Activated T-helper 1 cell treated with anti-CD3 and anti-CD28 coated beads, Interleukin-12 subunit alpha, Interleukin-12 subunit beta, Interleukin-2, Interleukin-4 antibody, amounts not matched to agents 30 ng/mL and 10 ng/mL and 1 ng/mL, durations not matched to agents 14 hours and 24 hours and 36 hours (primary cell): ENCODE results near the gene SLC2A14. TPM values are rescaled to one million over a fixed set of nuclear protein-coding genes. Genes with fewer than 3 reads are reported as not detected.
"Not testable (repeated sequence)": the region's sequence is repeated elsewhere in the genome, so short reads cannot be mapped to it uniquely, and the experiment has no call there.

Experiments used
- DNase-seq: peaks from one replicate; pipeline ENCODE4 v3.0.0; 2021; ENCODE audit warnings: low spot score
- H3K27ac Mint-ChIP-seq: one replicate; pipeline ENCODE4 v1.8.0; 2021; ENCODE audit warnings: mild to moderate bottlenecking, mixed read lengths
- H3K27me3 Mint-ChIP-seq: one replicate; pipeline ENCODE4 v1.8.0; 2022; ENCODE audit warnings: mild to moderate bottlenecking, moderate library complexity, mixed read lengths; ENCODE audit not compliant: insufficient read depth
- H3K36me3 Mint-ChIP-seq: one replicate; pipeline ENCODE4 v1.8.0; 2021; ENCODE audit warnings: low read depth, mixed read lengths
- H3K4me1 Mint-ChIP-seq: one replicate; pipeline ENCODE4 v1.8.0; 2021; ENCODE audit warnings: low read depth, mixed read lengths
- H3K4me3 Mint-ChIP-seq: one replicate; pipeline ENCODE4 v1.8.0; 2021; ENCODE audit warnings: mild to moderate bottlenecking, moderate library complexity, mixed read lengths
- H3K9me3 Mint-ChIP-seq: one replicate; pipeline ENCODE4 v1.8.0; 2021; ENCODE audit warnings: mixed read lengths
- intact Hi-C: fragments of 100-400 bp; cut with micrococcal nuclease; formaldehyde crosslinking; loops from one replicate; pipeline ENCODE4 v1.15.1; 2024
- total RNA-seq: library from RNA; stranded (reverse); gene quantifications from 2 replicates; pipeline ENCODE4 v1.2.3, GENCODE V29; 2022

The SLC2A14 gene
- total RNA-seq, 1 donor from 2014 or later = 0.10 TPM

DNA sequence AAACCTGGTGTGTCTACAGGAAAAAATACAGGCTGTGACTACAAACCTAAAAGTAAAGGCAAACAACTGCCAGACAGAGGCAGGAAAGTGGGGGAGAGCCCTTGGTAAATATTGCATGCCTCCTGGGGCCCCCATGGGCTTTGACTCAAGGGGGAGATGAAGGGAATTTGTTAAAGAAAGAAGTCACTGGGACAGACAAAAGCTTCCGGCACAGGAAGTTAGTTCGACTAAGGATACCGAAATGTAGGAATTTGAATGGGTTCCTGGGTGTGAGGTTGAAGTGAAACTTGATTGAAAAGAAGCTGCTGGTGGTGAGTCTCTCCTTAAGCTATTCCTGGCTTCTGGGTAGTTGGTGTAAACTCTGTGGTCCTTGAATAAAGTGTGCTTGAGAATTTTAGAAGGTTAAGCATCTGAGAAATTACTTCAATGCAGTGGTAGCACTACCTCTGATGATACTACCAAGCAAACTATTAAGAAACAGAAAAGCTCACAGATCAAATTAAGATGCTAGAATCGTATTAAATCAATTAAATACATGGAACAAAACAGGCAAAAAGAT lies 73.9 kb downstream of the SLC2A14 start:
- H3K27ac Mint-ChIP-seq, H3K4me1 Mint-ChIP-seq, DNase-seq, H3K27me3 Mint-ChIP-seq, H3K4me3 Mint-ChIP-seq, H3K36me3 Mint-ChIP-seq, H3K9me3 Mint-ChIP-seq, intact Hi-C loops: not testable (repeated sequence)

DNA sequence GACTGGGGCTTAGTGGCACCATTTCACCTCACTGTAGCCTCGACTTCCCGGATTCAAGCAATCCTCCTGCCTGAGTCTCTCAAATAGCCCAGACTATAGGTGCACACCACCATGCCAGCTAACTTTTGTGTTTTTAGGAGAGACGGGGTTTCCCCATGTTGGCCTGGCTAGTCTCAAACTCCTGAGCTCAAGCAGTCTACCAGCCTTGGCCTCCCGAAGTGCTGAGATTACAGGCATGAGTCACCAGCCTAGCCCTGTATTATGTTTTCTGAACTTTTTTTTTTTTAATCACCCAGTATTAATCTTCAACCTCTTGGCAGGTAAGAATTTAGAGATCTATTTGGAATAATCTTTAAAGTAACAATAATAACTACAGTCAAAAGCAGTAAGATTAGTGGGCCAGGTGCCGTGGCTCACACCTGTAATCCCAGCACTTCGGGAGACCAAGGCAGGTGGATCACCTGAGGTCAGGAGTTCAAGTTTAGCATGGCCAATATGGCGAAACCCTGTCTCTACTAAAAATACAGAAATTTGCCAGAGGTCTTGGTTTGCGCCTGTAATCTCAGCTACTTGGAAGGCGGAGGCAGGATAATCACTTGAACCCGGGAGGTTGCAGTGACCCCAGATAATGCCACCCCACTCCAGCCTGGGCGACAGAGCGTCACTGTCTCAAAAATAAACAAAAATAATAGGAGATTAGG lies 74.9 kb downstream of the SLC2A14 start:
- peaks cover 7% of the 10 kb centered on the region for H3K27me3 Mint-ChIP-seq
- no peak for DNase-seq
- no peak overlapping the region for H3K27ac Mint-ChIP-seq
- no peaks in the 10 kb centered on the region for H3K9me3 Mint-ChIP-seq
- no peak overlapping the region for H3K4me3 Mint-ChIP-seq
- no peaks in the 10 kb centered on the region for H3K36me3 Mint-ChIP-seq
- no peaks in the 10 kb centered on the region for H3K4me1 Mint-ChIP-seq
- intact Hi-C loops = no loop called here

DNA sequence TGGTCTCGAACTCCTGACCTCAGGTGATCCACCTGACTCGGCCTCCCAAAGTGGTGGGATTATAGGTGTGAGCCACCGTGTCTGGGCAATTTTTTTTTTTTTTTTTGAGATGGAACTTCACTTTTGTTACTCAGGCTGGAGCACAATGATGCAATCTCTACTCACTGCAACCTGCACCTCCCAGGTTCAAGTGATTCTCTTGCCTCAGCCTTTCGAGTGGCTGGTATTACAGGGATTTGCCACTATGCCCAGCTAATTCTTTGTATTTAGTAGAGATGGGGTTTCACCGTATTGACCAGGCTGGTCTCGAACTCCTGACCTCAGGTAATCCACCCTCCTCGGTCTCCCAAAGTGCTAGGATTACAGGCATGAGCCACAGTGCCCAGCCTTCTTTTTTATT lies 75.4 kb downstream of the SLC2A14 start:
- H3K27ac Mint-ChIP-seq, intact Hi-C loops, H3K36me3 Mint-ChIP-seq, H3K27me3 Mint-ChIP-seq, H3K4me3 Mint-ChIP-seq, DNase-seq, H3K4me1 Mint-ChIP-seq, H3K9me3 Mint-ChIP-seq: not testable (repeated sequence)

DNA sequence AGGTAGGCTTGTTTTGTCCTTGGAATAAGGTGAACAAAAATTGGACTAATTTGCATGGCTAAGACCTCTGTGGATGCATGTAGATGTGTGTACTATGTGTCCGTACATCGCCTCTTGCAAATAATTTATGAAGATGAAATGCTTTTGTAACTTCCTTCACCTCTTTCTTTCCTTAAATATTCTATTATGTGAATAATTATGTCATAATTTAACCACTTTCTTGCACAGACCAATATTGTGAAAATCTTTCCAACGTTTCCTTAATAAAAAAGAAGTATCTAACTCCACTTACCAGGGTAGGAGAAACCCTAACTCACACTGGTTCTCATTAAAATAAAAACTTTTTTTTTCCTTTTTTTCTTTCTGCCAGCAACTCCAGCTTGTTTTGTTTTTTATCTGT lies 79.5 kb downstream of the SLC2A14 start:
- H3K4me3 Mint-ChIP-seq = no peak overlapping the region
- H3K4me1 Mint-ChIP-seq = no peaks in the 10 kb centered on the region
- no peak for DNase-seq
- H3K36me3 Mint-ChIP-seq = no peaks in the 10 kb centered on the region
- peaks cover 4% of the 10 kb centered on the region for H3K27me3 Mint-ChIP-seq
- H3K27ac Mint-ChIP-seq = no peak overlapping the region
- H3K9me3 Mint-ChIP-seq = no peaks in the 10 kb centered on the region
- intact Hi-C loops = no loop called here

DNA sequence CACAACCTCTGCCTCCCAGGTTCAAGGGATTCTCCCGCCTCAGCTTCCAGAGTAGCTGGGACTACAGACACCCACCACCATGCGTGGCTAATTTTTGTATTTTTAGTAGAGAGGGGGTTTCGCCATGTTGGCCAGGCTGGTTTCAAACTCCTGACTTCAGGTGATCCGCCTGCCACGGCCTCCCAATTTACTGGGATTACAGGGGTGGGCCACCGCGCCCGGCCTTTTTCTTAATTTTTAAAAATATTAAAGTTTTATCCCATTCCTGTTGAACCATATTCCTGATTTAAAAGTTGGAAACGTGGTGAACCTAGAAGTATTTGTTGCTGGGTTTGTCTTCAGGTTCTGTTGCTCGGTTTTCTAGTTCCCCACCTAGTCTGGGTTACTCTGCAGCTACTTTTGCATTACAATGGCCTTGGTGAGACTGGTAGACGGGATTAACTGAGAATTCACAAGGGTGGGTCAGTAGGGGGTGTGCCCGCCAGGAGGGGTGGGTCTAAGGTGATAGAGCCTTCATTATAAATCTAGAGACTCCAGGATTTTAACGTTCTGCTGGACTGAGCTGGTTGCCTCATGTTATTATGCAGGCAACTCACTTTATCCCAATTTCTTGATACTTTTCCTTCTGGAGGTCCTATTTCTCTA lies 83.7 kb downstream of the SLC2A14 start, which contains the start of gene NANOG:
NANOG (plus strand) TSS at position 519 of the 645 bp plus-strand sequence. CDS start 213 bp downstream, outside the sequence.
- H3K9me3 Mint-ChIP-seq, H3K4me1 Mint-ChIP-seq, H3K27ac Mint-ChIP-seq, DNase-seq, H3K36me3 Mint-ChIP-seq, H3K27me3 Mint-ChIP-seq, intact Hi-C loops, H3K4me3 Mint-ChIP-seq: not testable (repeated sequence)

DNA sequence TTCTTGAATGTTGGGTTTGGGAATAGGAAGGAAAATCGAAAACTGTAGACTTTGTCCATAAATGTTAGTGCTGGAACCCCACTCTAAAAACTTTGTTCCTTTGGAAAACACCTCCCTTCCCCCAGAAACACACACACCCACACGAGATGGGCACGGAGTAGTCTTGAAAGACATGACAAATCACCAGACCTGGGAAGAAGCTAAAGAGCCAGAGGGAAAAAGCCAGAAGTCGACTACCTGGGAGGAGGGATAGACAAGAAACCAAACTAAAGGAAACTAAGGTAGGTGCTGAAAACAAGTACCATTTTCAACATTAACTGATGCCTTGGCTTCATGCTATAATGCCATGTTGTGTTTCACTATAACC lies 84.4 kb downstream of the SLC2A14 start:
- Mint-ChIP-seq H3K27me3 (peaks cover 7% of the 10 kb centered on the region), H3K4me1 (no peaks in the 10 kb centered on the region), H3K36me3 (no peaks in the 10 kb centered on the region), H3K4me3 (no peak overlapping the region), H3K27ac (no peak overlapping the region), H3K9me3 (no peaks in the 10 kb centered on the region)
- intact Hi-C loops = no loop called here
- DNase-seq = no peak

DNA sequence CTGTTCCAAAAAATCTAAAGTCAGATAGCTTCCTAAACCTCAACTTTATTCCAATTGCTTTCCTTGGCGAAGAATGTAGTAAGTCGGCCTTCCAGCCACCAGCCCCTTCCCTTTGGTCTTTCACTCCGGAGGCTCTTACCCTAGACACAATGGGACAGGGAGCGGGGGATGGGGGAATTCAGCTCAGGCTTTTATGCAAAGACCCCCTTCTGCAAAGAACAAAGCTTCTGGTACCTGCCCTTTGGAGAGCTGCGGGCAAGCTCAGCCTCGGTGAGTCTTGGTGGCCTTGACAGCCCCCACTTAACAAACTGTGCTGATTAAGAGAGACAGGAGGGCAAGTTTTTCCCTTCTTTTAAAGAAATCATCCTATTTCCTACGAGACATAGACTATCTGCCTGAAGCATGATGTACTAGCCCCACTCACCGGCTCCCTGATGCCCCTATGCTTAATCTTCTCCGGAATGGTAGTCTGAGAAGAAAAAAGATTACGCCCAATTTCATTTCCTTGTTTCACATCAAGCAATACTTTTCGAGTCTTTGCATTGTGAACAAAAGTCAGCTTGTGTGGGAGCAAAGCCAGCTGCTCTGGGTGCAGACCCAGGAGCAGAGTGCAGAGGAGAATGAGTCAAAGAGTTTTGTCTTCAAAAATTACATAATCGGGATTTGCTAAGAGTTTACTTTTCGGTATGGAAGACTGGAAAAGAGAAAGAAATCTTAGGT lies 85.0 kb downstream of the SLC2A14 start:
- no peaks in the 10 kb centered on the region for H3K4me1 Mint-ChIP-seq

DNA sequence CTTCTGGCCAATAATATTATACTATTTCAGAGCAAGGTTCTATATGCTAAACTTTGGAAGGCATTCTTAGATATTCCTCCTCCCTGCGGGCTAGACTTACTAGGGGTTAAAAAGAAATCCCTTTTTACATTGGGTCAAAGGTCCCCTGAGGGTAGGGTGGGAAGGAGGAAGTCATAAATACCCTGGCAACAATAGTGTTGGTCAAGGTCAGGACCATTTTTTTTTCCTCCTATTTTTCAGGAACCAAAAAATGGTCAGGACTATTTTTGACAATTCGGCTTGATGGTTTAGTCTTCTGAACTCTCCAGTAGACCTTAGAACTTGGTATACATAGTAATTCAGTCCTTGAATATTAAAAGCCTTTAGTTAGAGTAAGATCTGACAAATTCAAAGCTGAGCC lies 88.0 kb downstream of the SLC2A14 start:
- no peak overlapping the region for H3K27ac Mint-ChIP-seq
- no peak for DNase-seq
- H3K4me3 Mint-ChIP-seq = no peak overlapping the region
- H3K27me3 Mint-ChIP-seq = peaks cover 4% of the 10 kb centered on the region
- H3K4me1 Mint-ChIP-seq = no peaks in the 10 kb centered on the region
- no peaks in the 10 kb centered on the region for H3K9me3 Mint-ChIP-seq
- no peaks in the 10 kb centered on the region for H3K36me3 Mint-ChIP-seq
- intact Hi-C loops = no loop called here

More for the DNA sequence above, 85.0 kb downstream of the SLC2A14 start:
- intact Hi-C loops = no loop called here
- H3K36me3 Mint-ChIP-seq = no peaks in the 10 kb centered on the region
- no peak overlapping the region for H3K4me3 Mint-ChIP-seq
- H3K27me3 Mint-ChIP-seq = peaks cover 7% of the 10 kb centered on the region
- DNase-seq = no peak
- H3K9me3 Mint-ChIP-seq = no peaks in the 10 kb centered on the region
- H3K27ac Mint-ChIP-seq = no peak overlapping the region

DNA sequence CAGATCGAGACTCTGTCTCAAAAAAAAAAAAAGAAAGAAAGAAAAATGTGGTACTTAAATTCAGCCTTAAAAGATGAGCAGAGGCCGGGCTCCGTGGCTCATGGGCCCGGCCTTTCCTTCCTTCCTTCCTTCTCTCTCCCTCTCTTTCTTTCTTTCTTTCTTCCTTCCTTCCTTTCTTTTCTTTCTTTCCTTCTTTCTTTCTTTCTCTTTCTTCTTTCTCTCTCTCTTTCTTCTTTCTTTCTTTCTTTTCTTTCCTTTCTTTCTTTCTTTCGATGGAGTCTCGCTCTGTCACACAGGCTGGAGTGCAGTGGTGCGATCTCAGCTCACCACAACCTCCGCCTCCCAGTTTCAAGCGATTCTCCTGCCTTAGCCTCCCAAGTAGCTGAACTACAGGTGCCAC lies 89.3 kb downstream of the SLC2A14 start:
- H3K27ac Mint-ChIP-seq, H3K4me3 Mint-ChIP-seq, DNase-seq, H3K27me3 Mint-ChIP-seq, H3K9me3 Mint-ChIP-seq, intact Hi-C loops, H3K4me1 Mint-ChIP-seq, H3K36me3 Mint-ChIP-seq: not testable (repeated sequence)

DNA sequence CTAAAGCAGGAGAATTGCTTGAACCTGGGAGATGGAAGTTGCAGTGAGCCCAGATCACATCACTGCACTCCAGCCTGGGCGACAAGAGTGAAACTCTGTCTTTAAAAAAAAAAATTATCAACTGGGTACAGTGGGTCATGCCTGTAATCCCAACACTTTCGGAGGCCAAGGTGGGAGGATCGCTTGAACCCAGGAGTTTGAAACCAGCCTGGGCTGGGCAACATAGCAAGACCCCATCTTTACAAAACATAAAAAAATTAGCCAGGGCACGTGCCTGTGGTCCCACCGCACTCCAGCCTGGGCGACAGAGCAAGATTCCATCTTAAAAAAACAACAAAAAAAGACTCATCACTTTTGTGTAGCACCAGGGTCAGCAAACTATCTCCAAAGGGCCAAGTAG lies 90.7 kb downstream of the SLC2A14 start:
- no peak overlapping the region for H3K4me3 Mint-ChIP-seq
- intact Hi-C loops = no loop called here
- no peak overlapping the region for H3K27ac Mint-ChIP-seq
- no peak for DNase-seq
- no peaks in the 10 kb centered on the region for H3K36me3 Mint-ChIP-seq
- peaks cover 4% of the 10 kb centered on the region for H3K27me3 Mint-ChIP-seq
- H3K4me1 Mint-ChIP-seq = no peaks in the 10 kb centered on the region
- no peaks in the 10 kb centered on the region for H3K9me3 Mint-ChIP-seq

DNA sequence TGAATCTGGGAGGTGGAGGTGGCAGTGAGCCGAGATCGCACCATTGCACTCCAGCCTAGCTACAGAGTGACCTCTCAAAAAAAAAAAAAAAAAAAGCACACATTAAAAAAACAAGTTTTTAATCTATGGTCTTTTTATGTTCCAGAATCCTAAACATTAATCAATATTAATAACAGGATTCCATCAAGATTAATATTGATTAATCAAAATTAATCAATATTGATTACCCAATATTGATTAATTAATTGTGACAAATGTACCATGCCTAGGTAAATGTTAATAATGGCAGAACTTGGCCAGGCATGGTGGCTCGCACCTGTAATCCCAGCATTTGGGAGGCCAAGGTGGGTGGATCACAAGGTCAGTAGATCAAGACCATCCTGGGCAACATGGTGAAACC lies 91.4 kb downstream of the SLC2A14 start:
- H3K27ac Mint-ChIP-seq = no peak overlapping the region
- no peak overlapping the region for H3K4me3 Mint-ChIP-seq
- H3K36me3 Mint-ChIP-seq = no peaks in the 10 kb centered on the region
- peaks cover 2% of the 10 kb centered on the region for H3K27me3 Mint-ChIP-seq
- H3K9me3 Mint-ChIP-seq = no peaks in the 10 kb centered on the region
- no peaks in the 10 kb centered on the region for H3K4me1 Mint-ChIP-seq
- no peak for DNase-seq
- intact Hi-C loops = no loop called here

DNA sequence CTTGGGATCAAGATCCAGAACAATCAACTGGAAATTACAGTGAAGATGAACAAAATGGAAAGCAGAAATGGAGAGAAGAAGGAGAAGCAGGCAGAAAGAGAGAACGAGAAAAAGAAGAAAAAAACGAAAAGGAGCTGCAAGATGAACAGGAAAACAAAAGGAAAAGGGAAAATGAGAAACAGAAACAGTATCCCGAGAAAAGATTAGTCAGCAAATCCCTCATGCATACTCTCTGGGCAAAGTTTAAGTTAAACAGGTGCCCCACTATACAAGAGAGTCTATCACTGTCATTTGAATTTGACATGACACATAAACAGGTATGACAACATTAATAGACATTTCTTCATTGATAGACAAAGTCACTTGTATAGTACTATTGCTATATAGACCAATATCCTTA lies 102.7 kb downstream of the SLC2A14 start:
- Mint-ChIP-seq H3K36me3 (no peaks in the 10 kb centered on the region), H3K27me3 (no peaks in the 10 kb centered on the region), H3K4me1 (no peaks in the 10 kb centered on the region), H3K9me3 (no peaks in the 10 kb centered on the region), H3K4me3 (no peak overlapping the region), H3K27ac (no peak overlapping the region)
- DNase-seq = no peak
- intact Hi-C loops = no loop called here
